Measurements from ENCODE around the gene RGL3. TPM values are rescaled to one million over a fixed set of nuclear protein-coding genes. Genes with fewer than 3 reads are reported as not detected.

Gene RGL3
- polyA plus RNA-seq, 1 of the 3 experiments (the other 2 are of a cell fraction), result 13.3 TPM

DNA sequence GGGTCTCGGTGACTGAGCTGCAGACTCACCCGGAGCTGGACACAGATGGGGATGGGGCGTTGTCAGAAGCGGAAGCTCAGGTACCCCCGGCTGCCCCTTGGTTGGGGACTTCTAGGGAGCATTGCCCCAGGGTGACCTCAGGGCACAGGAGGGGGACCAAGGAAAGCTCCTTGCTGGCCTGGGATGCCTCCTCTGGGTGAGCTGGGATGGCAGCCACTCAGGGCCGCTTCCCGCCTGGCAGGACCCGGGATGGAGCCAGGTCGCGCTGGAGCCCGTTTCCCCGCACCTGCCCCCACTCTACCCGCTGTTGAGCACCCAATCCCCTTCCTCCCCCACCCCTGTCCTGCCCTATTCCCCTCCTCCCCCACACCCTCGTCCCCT lies 27.1 kb upstream of the RGL3 start:
- Histone ChIP-seq H2AFZ (ENCODE audit: low read depth) (no peak overlapping the region), H3F3A (replicated peaks; ENCODE audit: insufficient read depth) (peaks cover 9% of the 10 kb centered on the region), H3K4me2 (no peak overlapping the region), H3K9me3 (no peaks in the 10 kb centered on the region), H3K9ac (no peak overlapping the region), H3K36me3 (replicated peaks in 1 of 2; ENCODE audit: control insufficient read depth in 1 of 2, insufficient read depth in 2 of 2, low read length in 1 of 2) (peaks cover 23 to 49% of the 10 kb centered on the region in 2 experiments), H3K4me3 (ENCODE audit: low read depth in 2 of 2, low read length in 1 of 2) (no peak overlapping the region), H3K9me2 (no peaks in the 10 kb centered on the region), H3K27me3 (ENCODE audit: insufficient read depth) (no peaks in the 10 kb centered on the region), H3K4me1 (ENCODE audit: control insufficient read depth in 1 of 2, insufficient read depth in 2 of 2, low read depth in 1 of 2, low read length in 1 of 2) (no peaks in the 10 kb centered on the region; a peak in 1 of 4 replicates), H3K27ac (ENCODE audit: low read depth in 2 of 2, low read length in 1 of 2) (no peak overlapping the region), H3K79me2 (ENCODE audit: insufficient read depth) (peaks cover 6% of the 10 kb centered on the region; the same call in 1 of the 2 replicates), H4K20me1 (ENCODE audit: insufficient read depth) (no peaks in the 10 kb centered on the region)
- POLR2A ChIA-PET, result interaction anchor here (0.8 to 1.5 kb wide), 4 partner anchors 11 to 72 kb away, joined by 3 to 7 read pairs (median 4); partner anchors contain the start of genes ODAD3, PRKCSH and SWSAP1
- no peak for DNase-seq
- TF ChIP-seq FOXM1 (IDR thresholded peaks at IDR 0.05; ENCODE audit: low read depth) (no peak), NFIC (IDR thresholded peaks at IDR 0.05; ENCODE audit: borderline replicate concordance) (no peak), RAD21 (IDR thresholded peaks at IDR 0.05; ENCODE audit: low read length) (no peak), RXRA (IDR thresholded peaks at IDR 0.05; ENCODE audit: borderline replicate concordance, low read depth) (no peak)
- TF ChIP-seq, protein P1, sequence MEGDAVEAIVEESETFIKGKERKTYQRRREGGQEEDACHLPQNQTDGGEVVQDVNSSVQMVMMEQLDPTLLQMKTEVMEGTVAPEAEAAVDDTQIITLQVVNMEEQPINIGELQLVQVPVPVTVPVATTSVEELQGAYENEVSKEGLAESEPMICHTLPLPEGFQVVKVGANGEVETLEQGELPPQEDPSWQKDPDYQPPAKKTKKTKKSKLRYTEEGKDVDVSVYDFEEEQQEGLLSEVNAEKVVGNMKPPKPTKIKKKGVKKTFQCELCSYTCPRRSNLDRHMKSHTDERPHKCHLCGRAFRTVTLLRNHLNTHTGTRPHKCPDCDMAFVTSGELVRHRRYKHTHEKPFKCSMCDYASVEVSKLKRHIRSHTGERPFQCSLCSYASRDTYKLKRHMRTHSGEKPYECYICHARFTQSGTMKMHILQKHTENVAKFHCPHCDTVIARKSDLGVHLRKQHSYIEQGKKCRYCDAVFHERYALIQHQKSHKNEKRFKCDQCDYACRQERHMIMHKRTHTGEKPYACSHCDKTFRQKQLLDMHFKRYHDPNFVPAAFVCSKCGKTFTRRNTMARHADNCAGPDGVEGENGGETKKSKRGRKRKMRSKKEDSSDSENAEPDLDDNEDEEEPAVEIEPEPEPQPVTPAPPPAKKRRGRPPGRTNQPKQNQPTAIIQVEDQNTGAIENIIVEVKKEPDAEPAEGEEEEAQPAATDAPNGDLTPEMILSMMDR (IDR thresholded peaks at IDR 0.05), result no peak
- TF ChIP-seq, protein P2, sequence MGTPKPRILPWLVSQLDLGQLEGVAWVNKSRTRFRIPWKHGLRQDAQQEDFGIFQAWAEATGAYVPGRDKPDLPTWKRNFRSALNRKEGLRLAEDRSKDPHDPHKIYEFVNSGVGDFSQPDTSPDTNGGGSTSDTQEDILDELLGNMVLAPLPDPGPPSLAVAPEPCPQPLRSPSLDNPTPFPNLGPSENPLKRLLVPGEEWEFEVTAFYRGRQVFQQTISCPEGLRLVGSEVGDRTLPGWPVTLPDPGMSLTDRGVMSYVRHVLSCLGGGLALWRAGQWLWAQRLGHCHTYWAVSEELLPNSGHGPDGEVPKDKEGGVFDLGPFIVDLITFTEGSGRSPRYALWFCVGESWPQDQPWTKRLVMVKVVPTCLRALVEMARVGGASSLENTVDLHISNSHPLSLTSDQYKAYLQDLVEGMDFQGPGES (IDR thresholded peaks at IDR 0.05; ENCODE audit: low read depth, low read length), result no peak
- CTCF ChIA-PET, result interaction anchor here (0.7 to 4.1 kb wide), 17 partner anchors 10 to 203 kb away, joined by 3 to 36 read pairs (median 4); partner anchors contain the start of genes EPOR, ODAD3, PRKCSH and TSPAN16
- 89% methylated on average over 10 of the region's 14 CpGs for WGBS (ENCODE audit: low lambda C conversion rate)

DNA sequence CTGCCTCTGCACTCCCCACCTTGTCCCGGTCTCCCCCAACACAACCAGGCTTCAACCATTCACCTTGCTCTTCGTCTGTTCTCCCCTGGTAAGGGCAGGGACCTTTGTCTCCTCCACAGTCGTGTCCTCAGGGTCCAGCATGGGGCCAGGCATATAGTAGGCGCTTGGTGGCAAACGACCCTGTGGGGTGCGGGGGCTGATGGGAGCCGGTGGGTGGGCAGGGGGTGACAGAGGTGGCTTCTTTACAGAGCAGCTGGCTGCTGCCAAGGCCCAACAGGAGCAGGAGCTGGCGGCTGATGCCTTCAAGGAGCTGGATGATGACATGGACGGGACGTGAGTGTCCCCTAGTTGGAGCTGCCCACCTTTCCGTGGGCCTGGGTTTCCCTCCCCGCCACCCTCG lies 26.0 kb upstream of the RGL3 start:
- DNase-seq, result no peak
- H3K79me2 ChIP-seq (ENCODE audit: insufficient read depth), result peaks cover 16% of the 10 kb centered on the region; the same call in 1 of the 2 replicates
- ChIA-PET POLR2A (interaction anchor here (1.1 to 1.5 kb wide), 3 partner anchors 10 to 64 kb away, joined by 3 to 7 read pairs (median 4); partner anchors contain the start of genes ODAD3 and PRKCSH), CTCF (interaction anchor here (0.9 to 4.1 kb wide), 7 partner anchors 58 to 154 kb away, joined by 3 to 36 read pairs (median 6); partner anchors contain the start of genes EPOR and TSPAN16)
- peaks cover 27 to 48% of the 10 kb centered on the region in 2 experiments for H3K36me3 ChIP-seq (replicated peaks in 1 of 2; ENCODE audit: control insufficient read depth in 1 of 2, insufficient read depth in 2 of 2, low read length in 1 of 2)
- no peaks in the 10 kb centered on the region for H4K20me1 ChIP-seq (ENCODE audit: insufficient read depth)
- H3K4me3 ChIP-seq (ENCODE audit: low read depth in 2 of 2, low read length in 1 of 2), result no peak overlapping the region
- whole genome bisulfite sequencing (ENCODE audit: low lambda C conversion rate), result 88% methylated on average over 13 of the region's 13 CpGs
- peaks cover 5% of the 10 kb centered on the region for H3F3A ChIP-seq (replicated peaks; ENCODE audit: insufficient read depth)
- H3K9me2 ChIP-seq, result no peaks in the 10 kb centered on the region
- H3K4me1 ChIP-seq (ENCODE audit: control insufficient read depth in 1 of 2, insufficient read depth in 2 of 2, low read depth in 1 of 2, low read length in 1 of 2), result no peaks in the 10 kb centered on the region; a peak in 1 of 4 replicates
- no peak overlapping the region for H3K9ac ChIP-seq
- H2AFZ ChIP-seq (ENCODE audit: low read depth), result no peak overlapping the region
- H3K9me3 ChIP-seq, result no peaks in the 10 kb centered on the region
- H3K27ac ChIP-seq (ENCODE audit: low read depth in 2 of 2, low read length in 1 of 2), result no peak overlapping the region
- no peak overlapping the region for H3K4me2 ChIP-seq
- H3K27me3 ChIP-seq (ENCODE audit: insufficient read depth), result no peaks in the 10 kb centered on the region
- TF ChIP-seq TCF12 (IDR thresholded peaks at IDR 0.05) (no peak), TAF1 (IDR thresholded peaks at IDR 0.05; ENCODE audit: borderline replicate concordance, low read depth, low read length) (no peak), FOXJ3 (CRISPR knock-in tag; IDR thresholded peaks at IDR 0.05) (no peak), TEAD4 (IDR thresholded peaks at IDR 0.05; ENCODE audit: borderline replicate concordance, insufficient read depth) (no peak), ELF1 (IDR thresholded peaks at IDR 0.05) (no peak), FOXM1 (IDR thresholded peaks at IDR 0.05; ENCODE audit: low read depth) (no peak), GABPA (IDR thresholded peaks at IDR 0.05; ENCODE audit: low read depth) (no peak)
- TF ChIP-seq, protein P3, sequence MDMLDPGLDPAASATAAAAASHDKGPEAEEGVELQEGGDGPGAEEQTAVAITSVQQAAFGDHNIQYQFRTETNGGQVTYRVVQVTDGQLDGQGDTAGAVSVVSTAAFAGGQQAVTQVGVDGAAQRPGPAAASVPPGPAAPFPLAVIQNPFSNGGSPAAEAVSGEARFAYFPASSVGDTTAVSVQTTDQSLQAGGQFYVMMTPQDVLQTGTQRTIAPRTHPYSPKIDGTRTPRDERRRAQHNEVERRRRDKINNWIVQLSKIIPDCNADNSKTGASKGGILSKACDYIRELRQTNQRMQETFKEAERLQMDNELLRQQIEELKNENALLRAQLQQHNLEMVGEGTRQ (IDR thresholded peaks at IDR 0.05; ENCODE audit: borderline replicate concordance, low read depth, low read length), result no peak
- TF ChIP-seq, protein P4, sequence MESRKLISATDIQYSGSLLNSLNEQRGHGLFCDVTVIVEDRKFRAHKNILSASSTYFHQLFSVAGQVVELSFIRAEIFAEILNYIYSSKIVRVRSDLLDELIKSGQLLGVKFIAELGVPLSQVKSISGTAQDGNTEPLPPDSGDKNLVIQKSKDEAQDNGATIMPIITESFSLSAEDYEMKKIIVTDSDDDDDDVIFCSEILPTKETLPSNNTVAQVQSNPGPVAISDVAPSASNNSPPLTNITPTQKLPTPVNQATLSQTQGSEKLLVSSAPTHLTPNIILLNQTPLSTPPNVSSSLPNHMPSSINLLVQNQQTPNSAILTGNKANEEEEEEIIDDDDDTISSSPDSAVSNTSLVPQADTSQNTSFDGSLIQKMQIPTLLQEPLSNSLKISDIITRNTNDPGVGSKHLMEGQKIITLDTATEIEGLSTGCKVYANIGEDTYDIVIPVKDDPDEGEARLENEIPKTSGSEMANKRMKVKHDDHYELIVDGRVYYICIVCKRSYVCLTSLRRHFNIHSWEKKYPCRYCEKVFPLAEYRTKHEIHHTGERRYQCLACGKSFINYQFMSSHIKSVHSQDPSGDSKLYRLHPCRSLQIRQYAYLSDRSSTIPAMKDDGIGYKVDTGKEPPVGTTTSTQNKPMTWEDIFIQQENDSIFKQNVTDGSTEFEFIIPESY (IDR thresholded peaks at IDR 0.05; ENCODE audit: borderline replicate concordance, low read depth), result no peak
- TF ChIP-seq, protein P2 (IDR thresholded peaks at IDR 0.05; ENCODE audit: low read depth, low read length), result no peak
- TF ChIP-seq, protein P5, sequence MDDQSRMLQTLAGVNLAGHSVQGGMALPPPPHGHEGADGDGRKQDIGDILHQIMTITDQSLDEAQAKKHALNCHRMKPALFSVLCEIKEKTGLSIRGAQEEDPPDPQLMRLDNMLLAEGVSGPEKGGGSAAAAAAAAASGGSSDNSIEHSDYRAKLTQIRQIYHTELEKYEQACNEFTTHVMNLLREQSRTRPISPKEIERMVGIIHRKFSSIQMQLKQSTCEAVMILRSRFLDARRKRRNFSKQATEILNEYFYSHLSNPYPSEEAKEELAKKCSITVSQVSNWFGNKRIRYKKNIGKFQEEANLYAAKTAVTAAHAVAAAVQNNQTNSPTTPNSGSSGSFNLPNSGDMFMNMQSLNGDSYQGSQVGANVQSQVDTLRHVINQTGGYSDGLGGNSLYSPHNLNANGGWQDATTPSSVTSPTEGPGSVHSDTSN (IDR thresholded peaks at IDR 0.05), result no peak
- TF ChIP-seq, protein P1 (IDR thresholded peaks at IDR 0.05), result no peak
